K562 (cell line): Measurements from ENCODE around the gene EXOSC6. TPM values are rescaled to one million over a fixed set of nuclear protein-coding genes. Genes with fewer than 3 reads are reported as not detected.

ENCODE experiments used
- ARNT ChIP-seq, 2 experiments: fragments of 450-650 bp; IDR thresholded peaks; 2 replicates each; pipeline ENCODE4 v1.6.1; 2016; ENCODE audit warnings: mild to moderate bottlenecking in 1 of 2
- ELF1 ChIP-seq: fragments of 200-800 bp; sonication (Bioruptor generic); IDR thresholded peaks from 2 replicates; pipeline ENCODE4 v1.6.1; 2016; ENCODE audit warnings: missing genetic modification characterization, missing compliant biosample characterization
- FUS ChIP-seq: fragments of 200-400 bp; formaldehyde crosslinking; optimal IDR thresholded peaks from 2 replicates; pipeline ENCODE3; 2017; ENCODE audit warnings: low read depth, low read length
- HINFP ChIP-seq: fragments of 450-650 bp; conservative IDR thresholded peaks from 2 replicates; pipeline ENCODE4 v1.6.1; 2016; ENCODE audit warnings: missing genetic modification characterization, low read depth, mild to moderate bottlenecking, control low read depth, missing compliant biosample characterization
- KLF16 ChIP-seq: IDR thresholded peaks from 2 replicates; pipeline ENCODE4 v1.6.1; 2016; ENCODE audit warnings: antibody characterized with exemption
- RBM34 ChIP-seq: fragments of 200-400 bp; formaldehyde crosslinking; IDR thresholded peaks from 2 replicates; pipeline ENCODE4 v1.6.1; 2018; ENCODE audit warnings: low read length, borderline replicate concordance; ENCODE audit not compliant: insufficient read depth
- RFX1 ChIP-seq: fragments of 450-650 bp; IDR thresholded peaks from 2 replicates; pipeline ENCODE4 v1.6.1; 2016; ENCODE audit warnings: mild to moderate bottlenecking, moderate library complexity
- SMARCA5 ChIP-seq: fragments of 450-650 bp; IDR thresholded peaks from 2 replicates; pipeline ENCODE4 v1.6.1; 2016
- TAF9B ChIP-seq: fragments of 450-650 bp; IDR thresholded peaks from 2 replicates; pipeline ENCODE4 v1.6.1; 2018; ENCODE audit warnings: mild to moderate bottlenecking; ENCODE audit not compliant: partially characterized antibody
- ZNF23 ChIP-seq: fragments of 250-450 bp; sonication (Bioruptor Pico); IDR thresholded peaks from 2 replicates; pipeline ENCODE4 v1.4.0; 2020; ENCODE audit warnings: mild to moderate bottlenecking
- ZNF347 ChIP-seq: fragments of 450-650 bp; formaldehyde crosslinking; IDR thresholded peaks from 2 replicates; pipeline ENCODE4 v1.4.0; 2020; ENCODE audit warnings: low read depth, mild to moderate bottlenecking, moderate library complexity
- ZNF589 ChIP-seq: fragments of 200-800 bp; sonication (Bioruptor generic); IDR thresholded peaks from 2 replicates; pipeline ENCODE4 v1.6.1; 2016; ENCODE audit warnings: low read depth, missing genetic modification characterization, missing compliant biosample characterization
- ZNF717 ChIP-seq: fragments of 250-450 bp; sonication (Bioruptor Pico); IDR thresholded peaks from 2 replicates; pipeline ENCODE4 v1.5.0; 2021
- polyA plus RNA-seq, 8 experiments: library from polyadenylated mRNA; depleted of rRNA in 4 of 8; stranded (reverse) in 5 of 8; unstranded in 3 of 8; fragments of >200 nt; fragmentation: Nextera tagmentation in 2 of 8; fragmentation: Illumina TruSeq in 1 of 8; extraction: Ambion mirVana in 2 of 8; extraction: Trizol in 1 of 8; gene quantifications; 2 replicates each; pipeline versions ENCODE4 v1.2.1 to v1.2.3, GENCODE V29; 2011 to 2014; ENCODE audit warnings: inconsistent platforms in 1 of 8, missing spikeins in 1 of 8
- total RNA-seq, 7 experiments: library from RNA; depleted of rRNA in 6 of 7; stranded (reverse); fragments of >200 nt in 6 of 7; fragmentation: Illumina TruSeq in 2 of 7; extraction: Trizol in 2 of 7; gene quantifications; 2 replicates each; pipeline versions ENCODE4 v1.2.1 to v1.2.3, GENCODE V29; 2011 to 2021; ENCODE audit warnings: low replicate concordance in 1 of 7
- TF ChIP-seq, protein P1 (sequence below): fragments of 200-800 bp; sonication (Bioruptor generic); IDR thresholded peaks from 2 replicates; pipeline ENCODE4 v1.6.1; 2016; ENCODE audit warnings: missing genetic modification characterization, missing compliant biosample characterization

EXOSC6 gene
- total and polyA plus RNA-seq, 9 of the 15 experiments (the other 6 are each of a cell fraction or from before 2014, with no cell fraction given): 9.2 to 29.0 (median 15.6) TPM

GRCh38 chr16:70290949-70291519 lies 39.3 kb upstream of the EXOSC6 start (continued):
- TF ChIP-seq ZNF717 (CRISPR knock-in tag) (no peak), ZNF589 (CRISPR knock-in tag) (0 out of 2 replicates have a peak, but pooled peaks have one; percentile 49), FUS (no peak), ZNF347 (CRISPR knock-in tag) (no peak), HINFP (tag) (no peak), KLF16 (no peak), RFX1 (no peak), SMARCA5 (peak; percentile 44; the same call in 1 of the 2 replicates), RBM34 (no peak), ZNF23 (no peak), TAF9B (no peak), ELF1 (tag) (no peak), ARNT (IDR thresholded peaks at IDR 0.05) (no peak)
- TF ChIP-seq, protein P1, sequence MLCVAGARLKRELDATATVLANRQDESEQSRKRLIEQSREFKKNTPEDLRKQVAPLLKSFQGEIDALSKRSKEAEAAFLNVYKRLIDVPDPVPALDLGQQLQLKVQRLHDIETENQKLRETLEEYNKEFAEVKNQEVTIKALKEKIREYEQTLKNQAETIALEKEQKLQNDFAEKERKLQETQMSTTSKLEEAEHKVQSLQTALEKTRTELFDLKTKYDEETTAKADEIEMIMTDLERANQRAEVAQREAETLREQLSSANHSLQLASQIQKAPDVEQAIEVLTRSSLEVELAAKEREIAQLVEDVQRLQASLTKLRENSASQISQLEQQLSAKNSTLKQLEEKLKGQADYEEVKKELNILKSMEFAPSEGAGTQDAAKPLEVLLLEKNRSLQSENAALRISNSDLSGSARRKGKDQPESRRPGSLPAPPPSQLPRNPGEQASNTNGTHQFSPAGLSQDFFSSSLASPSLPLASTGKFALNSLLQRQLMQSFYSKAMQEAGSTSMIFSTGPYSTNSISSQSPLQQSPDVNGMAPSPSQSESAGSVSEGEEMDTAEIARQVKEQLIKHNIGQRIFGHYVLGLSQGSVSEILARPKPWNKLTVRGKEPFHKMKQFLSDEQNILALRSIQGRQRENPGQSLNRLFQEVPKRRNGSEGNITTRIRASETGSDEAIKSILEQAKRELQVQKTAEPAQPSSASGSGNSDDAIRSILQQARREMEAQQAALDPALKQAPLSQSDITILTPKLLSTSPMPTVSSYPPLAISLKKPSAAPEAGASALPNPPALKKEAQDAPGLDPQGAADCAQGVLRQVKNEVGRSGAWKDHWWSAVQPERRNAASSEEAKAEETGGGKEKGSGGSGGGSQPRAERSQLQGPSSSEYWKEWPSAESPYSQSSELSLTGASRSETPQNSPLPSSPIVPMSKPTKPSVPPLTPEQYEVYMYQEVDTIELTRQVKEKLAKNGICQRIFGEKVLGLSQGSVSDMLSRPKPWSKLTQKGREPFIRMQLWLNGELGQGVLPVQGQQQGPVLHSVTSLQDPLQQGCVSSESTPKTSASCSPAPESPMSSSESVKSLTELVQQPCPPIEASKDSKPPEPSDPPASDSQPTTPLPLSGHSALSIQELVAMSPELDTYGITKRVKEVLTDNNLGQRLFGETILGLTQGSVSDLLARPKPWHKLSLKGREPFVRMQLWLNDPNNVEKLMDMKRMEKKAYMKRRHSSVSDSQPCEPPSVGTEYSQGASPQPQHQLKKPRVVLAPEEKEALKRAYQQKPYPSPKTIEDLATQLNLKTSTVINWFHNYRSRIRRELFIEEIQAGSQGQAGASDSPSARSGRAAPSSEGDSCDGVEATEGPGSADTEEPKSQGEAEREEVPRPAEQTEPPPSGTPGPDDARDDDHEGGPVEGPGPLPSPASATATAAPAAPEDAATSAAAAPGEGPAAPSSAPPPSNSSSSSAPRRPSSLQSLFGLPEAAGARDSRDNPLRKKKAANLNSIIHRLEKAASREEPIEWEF: no peak
- TF ChIP-seq, all 486 proteins: peak for 10
